Measurements from ENCODE around the gene ERN2.

GRCh38 chr16:23678430-23679273, 34.4 kb downstream of the ERN2 start, which contains the start of gene PLK1:
- TF ChIP-seq CTCF (IDR thresholded peaks at IDR 0.05) (peak in 4 of 7 experiments; percentile 13 to 27 (median 20)), POLR2A (IDR thresholded peaks at IDR 0.05) (no peak)

Data from body of pancreas (tissue), 4 donors.